ENCODE measurements around the gene SSBP4. TPM values are rescaled to one million over a fixed set of nuclear protein-coding genes. Genes with fewer than 3 reads are reported as not detected.

The SSBP4 gene
- total and polyA plus RNA-seq, 4 donors: 4.0 to 19.0 (median 11.5) TPM

DNA sequence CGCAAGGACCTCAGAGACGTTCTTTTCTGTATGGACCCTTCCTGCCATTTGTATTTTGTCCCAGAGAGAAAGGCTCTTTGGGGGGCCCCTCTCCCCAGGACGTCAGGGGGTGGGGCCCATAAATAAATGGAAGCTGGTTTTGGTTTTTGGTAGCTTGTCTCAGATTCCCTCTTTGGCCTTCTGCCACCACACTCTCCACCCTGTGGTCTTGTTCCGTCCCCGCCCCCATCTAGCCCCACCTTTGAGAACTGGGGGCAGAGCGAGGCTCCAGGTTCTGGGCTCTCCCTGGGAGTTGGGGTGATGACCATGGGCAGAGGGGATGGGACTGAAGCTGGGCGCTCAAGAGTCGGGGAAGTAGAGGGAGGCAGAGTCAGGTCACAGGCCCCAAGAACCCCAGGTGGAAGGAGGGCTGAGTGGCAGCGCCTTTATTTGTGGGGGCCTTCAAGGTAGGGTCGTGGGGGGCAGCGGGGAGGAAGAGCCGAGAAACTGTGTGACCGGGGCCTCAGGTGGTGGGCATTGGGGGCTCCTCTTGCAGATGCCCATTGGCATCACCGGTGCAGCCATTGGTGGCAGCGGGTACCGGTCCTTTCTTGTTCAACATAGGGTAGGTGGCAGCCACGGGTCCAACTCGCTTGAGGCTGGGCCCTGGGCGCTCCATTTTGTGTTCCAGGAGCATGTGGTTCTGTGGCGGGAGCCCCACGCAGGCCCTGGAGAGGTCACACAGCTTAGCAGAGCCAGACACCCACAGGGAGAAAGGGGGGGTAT is 15.4 kb downstream of the SSBP4 start:
- H3K4me3 ChIP-seq (ENCODE audit: low read depth in 1 of 3, low read length in 3 of 3): no peak overlapping the region
- 92% methylated on average over 21 of the region's 21 CpGs for WGBS
- H3K9me3 ChIP-seq (ENCODE audit: control insufficient read depth in 4 of 4, low read length in 3 of 4): no peaks in the 10 kb centered on the region
- H3K9ac ChIP-seq (ENCODE audit: low read depth in 1 of 2, low read length in 2 of 2): no peak overlapping the region
- H3K27me3 ChIP-seq (ENCODE audit: control insufficient read depth in 4 of 4, insufficient read depth in 4 of 4, low read length in 3 of 4): no peaks in the 10 kb centered on the region
- H3K36me3 ChIP-seq (ENCODE audit: control insufficient read depth in 4 of 4, insufficient read depth in 3 of 4, low read depth in 1 of 4, low read length in 3 of 4): no peaks in the 10 kb centered on the region
- DNase-seq (ENCODE audit: low spot score): no peak
- no peak overlapping the region for H3K27ac ChIP-seq (ENCODE audit: low read depth in 1 of 2, low read length in 2 of 2)
- TF ChIP-seq TAF1 (conservative IDR thresholded peaks at IDR 0.05) (no peak), FOXA2 (IDR thresholded peaks at IDR 0.05) (no peak), JUND (IDR thresholded peaks at IDR 0.05) (no peak)
- peaks cover 2 to 29% (median 13%) of the 10 kb centered on the region in 4 donors for H3K4me1 ChIP-seq (ENCODE audit: control insufficient read depth in 4 of 4, insufficient read depth in 4 of 4, low read length in 3 of 4)

DNA sequence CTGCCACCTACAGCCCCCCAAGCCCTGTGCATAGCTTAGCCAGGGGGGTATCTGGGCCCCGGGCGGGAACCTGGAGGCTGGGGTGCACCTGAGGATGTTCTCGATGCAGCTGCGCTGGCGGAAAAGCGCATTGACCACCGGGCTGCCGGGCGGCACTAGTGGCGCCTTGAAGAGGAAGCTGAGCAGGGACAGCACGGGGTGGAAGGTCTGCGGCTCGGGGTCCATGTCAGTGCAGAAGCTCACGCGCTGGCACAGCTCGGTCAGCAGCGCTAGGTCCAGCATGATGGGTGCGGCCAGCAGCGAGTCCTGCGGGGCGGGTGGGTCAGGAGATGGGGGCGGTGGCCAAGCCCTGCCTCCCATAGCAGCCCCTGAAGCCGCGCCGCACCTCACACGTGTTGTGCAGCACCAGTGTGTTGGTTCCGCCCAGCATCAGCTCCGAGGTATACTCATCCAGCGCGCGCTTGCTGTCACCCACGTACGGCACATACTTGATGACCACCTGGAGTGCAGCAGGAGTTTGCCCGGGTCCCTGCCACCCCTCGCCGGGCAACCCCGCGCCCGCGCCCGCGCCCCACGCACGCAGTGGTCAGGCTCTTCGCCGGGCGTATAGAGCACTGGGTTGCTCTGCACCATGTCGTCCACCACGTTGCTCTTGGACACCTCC is 16.1 kb downstream of the SSBP4 start:
- H3K36me3 ChIP-seq (ENCODE audit: control insufficient read depth in 4 of 4, insufficient read depth in 3 of 4, low read depth in 1 of 4, low read length in 3 of 4): no peaks in the 10 kb centered on the region
- H3K27ac ChIP-seq (ENCODE audit: low read depth in 1 of 2, low read length in 2 of 2): no peak overlapping the region
- WGBS: 95% methylated on average over 49 of the region's 49 CpGs
- no peak overlapping the region for H3K4me3 ChIP-seq (ENCODE audit: low read depth in 1 of 3, low read length in 3 of 3)
- H3K27me3 ChIP-seq (ENCODE audit: control insufficient read depth in 4 of 4, insufficient read depth in 4 of 4, low read length in 3 of 4): no peaks in the 10 kb centered on the region
- no peak for DNase-seq (ENCODE audit: low spot score)
- no peaks in the 10 kb centered on the region for H3K9me3 ChIP-seq (ENCODE audit: control insufficient read depth in 4 of 4, low read length in 3 of 4)
- peaks cover 3 to 30% (median 13%) of the 10 kb centered on the region in 4 donors for H3K4me1 ChIP-seq (ENCODE audit: control insufficient read depth in 4 of 4, insufficient read depth in 4 of 4, low read length in 3 of 4)
- TF ChIP-seq, protein P1, sequence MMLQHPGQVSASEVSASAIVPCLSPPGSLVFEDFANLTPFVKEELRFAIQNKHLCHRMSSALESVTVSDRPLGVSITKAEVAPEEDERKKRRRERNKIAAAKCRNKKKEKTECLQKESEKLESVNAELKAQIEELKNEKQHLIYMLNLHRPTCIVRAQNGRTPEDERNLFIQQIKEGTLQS (IDR thresholded peaks at IDR 0.05): no peak
- TF ChIP-seq NR2F2 (IDR thresholded peaks at IDR 0.05) (no peak), FOXA1 (IDR thresholded peaks at IDR 0.05) (no peak), RXRA (IDR thresholded peaks at IDR 0.05) (no peak), FOXA2 (IDR thresholded peaks at IDR 0.05) (no peak), HNF4A (conservative IDR thresholded peaks at IDR 0.05) (no peak), JUND (IDR thresholded peaks at IDR 0.05) (no peak), TAF1 (conservative IDR thresholded peaks at IDR 0.05) (no peak), GABPA (IDR thresholded peaks at IDR 0.05 in 1 of 2, conservative IDR thresholded peaks at IDR 0.05 in 1 of 2) (no peak), EGR1 (IDR thresholded peaks at IDR 0.05; ENCODE audit: low read depth in 2 of 2) (no peak), YY1 (IDR thresholded peaks at IDR 0.05) (no peak), HNF4G (IDR thresholded peaks at IDR 0.05) (no peak), SP1 (IDR thresholded peaks at IDR 0.05) (no peak), RAD21 (IDR thresholded peaks at IDR 0.05) (no peak)
- TF ChIP-seq, protein P2, sequence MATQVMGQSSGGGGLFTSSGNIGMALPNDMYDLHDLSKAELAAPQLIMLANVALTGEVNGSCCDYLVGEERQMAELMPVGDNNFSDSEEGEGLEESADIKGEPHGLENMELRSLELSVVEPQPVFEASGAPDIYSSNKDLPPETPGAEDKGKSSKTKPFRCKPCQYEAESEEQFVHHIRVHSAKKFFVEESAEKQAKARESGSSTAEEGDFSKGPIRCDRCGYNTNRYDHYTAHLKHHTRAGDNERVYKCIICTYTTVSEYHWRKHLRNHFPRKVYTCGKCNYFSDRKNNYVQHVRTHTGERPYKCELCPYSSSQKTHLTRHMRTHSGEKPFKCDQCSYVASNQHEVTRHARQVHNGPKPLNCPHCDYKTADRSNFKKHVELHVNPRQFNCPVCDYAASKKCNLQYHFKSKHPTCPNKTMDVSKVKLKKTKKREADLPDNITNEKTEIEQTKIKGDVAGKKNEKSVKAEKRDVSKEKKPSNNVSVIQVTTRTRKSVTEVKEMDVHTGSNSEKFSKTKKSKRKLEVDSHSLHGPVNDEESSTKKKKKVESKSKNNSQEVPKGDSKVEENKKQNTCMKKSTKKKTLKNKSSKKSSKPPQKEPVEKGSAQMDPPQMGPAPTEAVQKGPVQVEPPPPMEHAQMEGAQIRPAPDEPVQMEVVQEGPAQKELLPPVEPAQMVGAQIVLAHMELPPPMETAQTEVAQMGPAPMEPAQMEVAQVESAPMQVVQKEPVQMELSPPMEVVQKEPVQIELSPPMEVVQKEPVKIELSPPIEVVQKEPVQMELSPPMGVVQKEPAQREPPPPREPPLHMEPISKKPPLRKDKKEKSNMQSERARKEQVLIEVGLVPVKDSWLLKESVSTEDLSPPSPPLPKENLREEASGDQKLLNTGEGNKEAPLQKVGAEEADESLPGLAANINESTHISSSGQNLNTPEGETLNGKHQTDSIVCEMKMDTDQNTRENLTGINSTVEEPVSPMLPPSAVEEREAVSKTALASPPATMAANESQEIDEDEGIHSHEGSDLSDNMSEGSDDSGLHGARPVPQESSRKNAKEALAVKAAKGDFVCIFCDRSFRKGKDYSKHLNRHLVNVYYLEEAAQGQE (IDR thresholded peaks at IDR 0.05): no peak
- TF ChIP-seq, protein P3, sequence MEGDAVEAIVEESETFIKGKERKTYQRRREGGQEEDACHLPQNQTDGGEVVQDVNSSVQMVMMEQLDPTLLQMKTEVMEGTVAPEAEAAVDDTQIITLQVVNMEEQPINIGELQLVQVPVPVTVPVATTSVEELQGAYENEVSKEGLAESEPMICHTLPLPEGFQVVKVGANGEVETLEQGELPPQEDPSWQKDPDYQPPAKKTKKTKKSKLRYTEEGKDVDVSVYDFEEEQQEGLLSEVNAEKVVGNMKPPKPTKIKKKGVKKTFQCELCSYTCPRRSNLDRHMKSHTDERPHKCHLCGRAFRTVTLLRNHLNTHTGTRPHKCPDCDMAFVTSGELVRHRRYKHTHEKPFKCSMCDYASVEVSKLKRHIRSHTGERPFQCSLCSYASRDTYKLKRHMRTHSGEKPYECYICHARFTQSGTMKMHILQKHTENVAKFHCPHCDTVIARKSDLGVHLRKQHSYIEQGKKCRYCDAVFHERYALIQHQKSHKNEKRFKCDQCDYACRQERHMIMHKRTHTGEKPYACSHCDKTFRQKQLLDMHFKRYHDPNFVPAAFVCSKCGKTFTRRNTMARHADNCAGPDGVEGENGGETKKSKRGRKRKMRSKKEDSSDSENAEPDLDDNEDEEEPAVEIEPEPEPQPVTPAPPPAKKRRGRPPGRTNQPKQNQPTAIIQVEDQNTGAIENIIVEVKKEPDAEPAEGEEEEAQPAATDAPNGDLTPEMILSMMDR (IDR thresholded peaks at IDR 0.05; ENCODE audit: low read depth, low read length, missing input control): no peak
- TF ChIP-seq, protein P4, sequence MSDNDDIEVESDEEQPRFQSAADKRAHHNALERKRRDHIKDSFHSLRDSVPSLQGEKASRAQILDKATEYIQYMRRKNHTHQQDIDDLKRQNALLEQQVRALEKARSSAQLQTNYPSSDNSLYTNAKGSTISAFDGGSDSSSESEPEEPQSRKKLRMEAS (IDR thresholded peaks at IDR 0.05): no peak
- TF ChIP-seq, protein P5, sequence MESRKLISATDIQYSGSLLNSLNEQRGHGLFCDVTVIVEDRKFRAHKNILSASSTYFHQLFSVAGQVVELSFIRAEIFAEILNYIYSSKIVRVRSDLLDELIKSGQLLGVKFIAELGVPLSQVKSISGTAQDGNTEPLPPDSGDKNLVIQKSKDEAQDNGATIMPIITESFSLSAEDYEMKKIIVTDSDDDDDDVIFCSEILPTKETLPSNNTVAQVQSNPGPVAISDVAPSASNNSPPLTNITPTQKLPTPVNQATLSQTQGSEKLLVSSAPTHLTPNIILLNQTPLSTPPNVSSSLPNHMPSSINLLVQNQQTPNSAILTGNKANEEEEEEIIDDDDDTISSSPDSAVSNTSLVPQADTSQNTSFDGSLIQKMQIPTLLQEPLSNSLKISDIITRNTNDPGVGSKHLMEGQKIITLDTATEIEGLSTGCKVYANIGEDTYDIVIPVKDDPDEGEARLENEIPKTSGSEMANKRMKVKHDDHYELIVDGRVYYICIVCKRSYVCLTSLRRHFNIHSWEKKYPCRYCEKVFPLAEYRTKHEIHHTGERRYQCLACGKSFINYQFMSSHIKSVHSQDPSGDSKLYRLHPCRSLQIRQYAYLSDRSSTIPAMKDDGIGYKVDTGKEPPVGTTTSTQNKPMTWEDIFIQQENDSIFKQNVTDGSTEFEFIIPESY (IDR thresholded peaks at IDR 0.05): no peak
- no peak overlapping the region for H3K9ac ChIP-seq (ENCODE audit: low read depth in 1 of 2, low read length in 2 of 2)
